ENCODE measurements around the gene MYLK. TPM values are rescaled to one million over a fixed set of nuclear protein-coding genes. Genes with fewer than 3 reads are reported as not detected.

Gene MYLK
- total RNA-seq, 2 experiments from 2014 or later = 0.11 TPM; not detected in 1

DNA sequence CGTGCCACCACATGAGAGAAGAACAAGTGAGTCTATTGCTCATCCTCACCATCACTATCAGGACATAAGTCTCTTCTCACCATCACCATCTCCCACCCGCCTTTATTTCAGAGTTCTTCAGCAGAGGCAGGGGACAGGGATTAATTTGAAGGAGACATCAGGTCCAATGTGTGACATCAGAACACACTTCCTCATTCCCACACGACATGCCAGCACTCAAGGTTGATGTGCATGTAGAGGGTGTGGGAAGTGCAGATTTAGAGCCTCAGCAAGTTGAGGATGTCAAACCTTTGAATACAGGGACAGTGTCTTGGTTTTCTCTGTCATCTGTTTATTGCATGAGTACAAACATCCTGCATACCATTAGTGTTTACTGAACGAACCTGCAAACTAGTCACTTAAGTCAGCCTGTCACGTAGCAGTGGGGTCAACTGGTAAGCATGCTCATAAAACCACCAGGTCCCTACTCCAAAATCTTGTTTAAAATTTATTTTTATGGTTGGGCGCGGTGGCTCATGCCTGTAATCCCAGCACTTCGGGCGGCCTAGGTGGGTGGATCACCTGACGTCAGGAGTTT is 104.4 kb downstream of the MYLK start:
- ATAC-seq (ENCODE audit: low read depth) = no peak
- Mint-ChIP-seq H3K4me3 (no peak overlapping the region), H3K4me1 (no peaks in the 10 kb centered on the region), H3K27ac (no peak overlapping the region), H3K27me3 (peaks cover 11% of the 10 kb centered on the region), H3K9me3 (no peaks in the 10 kb centered on the region), H3K36me3 (no peaks in the 10 kb centered on the region)
- POLR2A ChIA-PET = no interaction called here
- no peak for DNase-seq

GRCh38 chr3:123778991-123779622 is 105.0 kb downstream of the MYLK start:
- POLR2A ChIA-PET = no interaction called here
- H3K36me3 Mint-ChIP-seq = no peaks in the 10 kb centered on the region
- H3K27me3 Mint-ChIP-seq = peaks cover 11% of the 10 kb centered on the region
- DNase-seq (no peak), ATAC-seq (ENCODE audit: low read depth) (no peak)
- H3K4me1 Mint-ChIP-seq = no peaks in the 10 kb centered on the region
- no peaks in the 10 kb centered on the region for H3K9me3 Mint-ChIP-seq
- no peak overlapping the region for H3K27ac Mint-ChIP-seq
- H3K4me3 Mint-ChIP-seq = no peak overlapping the region

DNA sequence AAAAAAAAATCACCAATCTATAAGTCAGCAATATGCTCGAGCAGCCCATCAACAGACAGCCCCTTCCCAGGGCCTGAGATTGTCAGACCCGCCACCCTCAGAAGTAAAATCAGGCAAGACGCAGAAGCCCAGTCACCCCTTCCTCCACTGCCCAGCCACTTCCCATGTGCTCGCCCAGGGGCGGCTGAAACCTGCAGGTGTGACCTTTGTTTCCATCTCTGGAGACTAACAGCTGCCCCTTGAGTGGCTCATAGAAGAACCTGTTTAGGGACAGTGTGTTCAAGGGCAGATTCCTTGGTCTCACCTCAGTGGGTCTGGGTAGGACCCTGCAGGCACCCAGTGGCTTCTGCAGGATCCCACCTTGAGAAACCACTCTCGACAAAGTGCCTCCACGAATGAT is 105.6 kb downstream of the MYLK start:
- H3K4me1 Mint-ChIP-seq = no peaks in the 10 kb centered on the region
- ATAC-seq (ENCODE audit: low read depth) (no peak), DNase-seq (no peak)
- H3K36me3 Mint-ChIP-seq = no peaks in the 10 kb centered on the region
- no peak overlapping the region for H3K27ac Mint-ChIP-seq
- no peaks in the 10 kb centered on the region for H3K9me3 Mint-ChIP-seq
- POLR2A ChIA-PET = interaction anchor here (0.7 kb wide), 1 partner anchor 37 kb away, joined by 5 read pairs; no protein-coding TSS in a partner anchor
- H3K4me3 Mint-ChIP-seq = no peak overlapping the region
- H3K27me3 Mint-ChIP-seq = peaks cover 16% of the 10 kb centered on the region

DNA sequence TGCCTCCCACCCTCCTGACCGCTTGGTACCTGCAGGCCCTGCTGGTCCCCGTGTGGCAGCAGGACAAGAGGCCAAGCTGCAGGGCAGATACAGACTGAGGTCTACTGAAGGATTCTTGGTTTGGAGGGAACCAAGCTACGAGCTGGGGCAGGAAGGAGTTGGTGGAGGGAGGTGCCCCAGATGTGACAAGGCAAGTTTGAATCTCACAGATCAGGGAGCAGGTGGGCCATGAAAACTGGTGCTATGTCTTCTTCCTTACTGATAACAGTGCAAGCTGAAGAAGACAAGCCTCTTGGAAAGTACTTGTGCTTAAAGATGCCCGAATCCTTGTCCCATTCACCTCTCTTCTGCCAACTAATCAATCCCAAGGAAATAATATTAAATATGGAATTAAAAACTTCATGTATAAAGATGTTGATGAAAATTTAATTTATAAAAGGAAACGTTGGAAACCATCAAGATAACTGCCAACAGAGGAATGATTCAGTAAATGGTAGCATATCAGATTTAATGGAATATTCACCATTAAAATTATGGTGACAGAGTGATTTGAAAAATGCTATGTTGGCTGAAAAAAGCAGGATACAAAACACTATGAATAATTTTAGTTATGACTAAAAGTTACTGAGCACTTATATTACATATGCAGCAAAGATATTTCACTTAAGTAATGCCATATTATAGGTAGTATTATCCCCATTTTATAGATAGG is 107.9 kb downstream of the MYLK start:
- Mint-ChIP-seq H3K27me3 (peaks cover 13% of the 10 kb centered on the region), H3K36me3 (no peaks in the 10 kb centered on the region), H3K4me3 (no peak overlapping the region), H3K9me3 (no peaks in the 10 kb centered on the region), H3K27ac (no peak overlapping the region), H3K4me1 (no peaks in the 10 kb centered on the region)
- POLR2A ChIA-PET = no interaction called here
- no peak for ATAC-seq (ENCODE audit: low read depth)
- DNase-seq = no peak

GRCh38 chr3:123774474-123774873 is 109.7 kb downstream of the MYLK start:
- H3K27me3 Mint-ChIP-seq = peaks cover 15% of the 10 kb centered on the region
- H3K36me3 Mint-ChIP-seq = no peaks in the 10 kb centered on the region
- POLR2A ChIA-PET = no interaction called here
- H3K4me3 Mint-ChIP-seq = no peak overlapping the region
- no peak for ATAC-seq (ENCODE audit: low read depth)
- H3K4me1 Mint-ChIP-seq = no peaks in the 10 kb centered on the region
- H3K9me3 Mint-ChIP-seq = no peaks in the 10 kb centered on the region
- no peak overlapping the region for H3K27ac Mint-ChIP-seq
- no peak for DNase-seq

DNA sequence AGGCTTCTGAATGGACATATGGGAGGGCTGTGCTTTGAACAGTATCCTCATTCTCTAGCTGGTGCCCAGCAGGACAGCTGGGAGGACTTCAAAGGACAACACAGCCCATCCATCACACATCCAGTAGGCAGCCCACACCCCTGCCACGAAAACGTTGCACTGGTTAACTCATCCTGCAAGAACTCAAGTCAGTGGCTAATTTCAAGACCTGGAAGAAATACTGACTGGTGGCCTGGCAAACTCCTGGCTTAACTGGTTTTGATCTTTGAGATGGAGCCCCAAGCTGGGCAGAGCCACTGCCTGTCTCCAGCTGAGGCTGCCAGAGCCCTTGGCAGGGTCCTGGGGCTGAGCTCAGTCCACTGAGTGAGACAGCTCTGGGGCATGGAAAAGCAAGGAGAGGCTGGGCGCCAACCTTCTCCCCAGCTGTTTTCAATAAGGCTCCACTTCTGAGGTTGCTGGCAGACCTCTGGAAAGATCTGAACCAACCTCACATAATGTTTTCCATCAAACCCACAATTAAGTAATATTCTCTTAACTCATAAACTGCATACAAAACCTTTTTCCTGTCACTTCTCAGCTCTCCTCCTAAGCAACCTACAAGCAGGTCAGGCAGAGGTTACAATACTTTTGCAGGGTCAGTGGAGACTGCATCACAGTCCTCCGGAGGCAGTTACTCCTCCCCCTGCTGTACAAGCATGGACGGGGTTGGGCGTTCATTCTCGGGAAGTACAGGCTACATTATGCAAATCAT is 110.3 kb downstream of the MYLK start:
- Mint-ChIP-seq H3K27ac (no peak overlapping the region), H3K36me3 (no peaks in the 10 kb centered on the region), H3K4me1 (no peaks in the 10 kb centered on the region), H3K27me3 (peaks cover 15% of the 10 kb centered on the region), H3K4me3 (no peak overlapping the region), H3K9me3 (no peaks in the 10 kb centered on the region)
- POLR2A ChIA-PET = no interaction called here
- DNase-seq (no peak), ATAC-seq (ENCODE audit: low read depth) (no peak)

- DNase-seq (no peak), ATAC-seq (ENCODE audit: low read depth) (no peak)
- POLR2A ChIA-PET = no interaction called here
- Mint-ChIP-seq H3K9me3 (no peaks in the 10 kb centered on the region), H3K36me3 (no peaks in the 10 kb centered on the region), H3K27ac (no peak overlapping the region), H3K4me1 (no peaks in the 10 kb centered on the region), H3K4me3 (no peak overlapping the region), H3K27me3 (peaks cover 15% of the 10 kb centered on the region)
Measured at GRCh38 chr3:123769356-123769743, 114.8 kb downstream of the MYLK start.

DNA sequence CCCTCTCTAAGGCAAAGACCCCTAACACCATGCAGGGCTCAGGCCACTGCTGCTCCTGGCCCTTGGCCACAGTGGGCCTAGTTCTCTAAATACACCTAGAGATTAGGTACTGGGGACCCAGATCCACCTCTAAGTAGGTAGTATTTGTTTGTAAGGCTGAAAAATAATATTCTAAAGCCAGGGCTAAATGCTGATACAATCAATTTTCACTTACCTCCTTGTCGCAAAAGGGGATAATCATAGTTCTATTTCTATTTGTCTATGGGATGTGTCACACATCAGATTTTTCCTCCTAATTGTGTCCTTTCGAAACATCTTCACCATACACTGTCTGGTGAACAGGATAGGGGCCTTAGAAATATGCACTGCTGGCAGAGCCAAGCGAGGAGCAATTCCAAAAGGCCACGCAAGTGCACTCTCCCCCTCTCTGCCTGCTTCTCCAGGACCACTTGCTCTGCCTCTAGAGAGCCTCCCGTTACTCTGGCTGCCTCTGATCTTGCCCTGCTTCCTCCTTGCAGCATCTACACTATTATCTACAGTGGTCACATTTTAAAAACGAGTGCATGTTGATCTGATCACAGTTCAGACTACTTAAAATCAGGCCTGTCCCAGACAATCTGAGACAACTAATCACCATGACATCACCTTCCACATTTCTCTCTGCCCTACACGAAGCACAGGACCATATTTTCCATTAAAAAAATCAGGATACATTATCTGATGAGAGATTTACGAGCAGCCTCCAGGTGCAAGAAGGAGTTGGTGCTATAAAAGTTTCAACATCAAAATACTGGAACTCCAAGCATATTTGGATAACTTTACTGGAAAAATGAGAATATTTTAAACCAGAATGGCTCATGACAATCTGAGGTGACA is 115.4 kb downstream of the MYLK start:
- Mint-ChIP-seq H3K27ac (no peak overlapping the region), H3K4me1 (no peaks in the 10 kb centered on the region), H3K9me3 (no peaks in the 10 kb centered on the region), H3K27me3 (peaks cover 15% of the 10 kb centered on the region), H3K36me3 (no peaks in the 10 kb centered on the region), H3K4me3 (no peak overlapping the region)
- DNase-seq (no peak), ATAC-seq (ENCODE audit: low read depth) (no peak)
- POLR2A ChIA-PET = no interaction called here

DNA sequence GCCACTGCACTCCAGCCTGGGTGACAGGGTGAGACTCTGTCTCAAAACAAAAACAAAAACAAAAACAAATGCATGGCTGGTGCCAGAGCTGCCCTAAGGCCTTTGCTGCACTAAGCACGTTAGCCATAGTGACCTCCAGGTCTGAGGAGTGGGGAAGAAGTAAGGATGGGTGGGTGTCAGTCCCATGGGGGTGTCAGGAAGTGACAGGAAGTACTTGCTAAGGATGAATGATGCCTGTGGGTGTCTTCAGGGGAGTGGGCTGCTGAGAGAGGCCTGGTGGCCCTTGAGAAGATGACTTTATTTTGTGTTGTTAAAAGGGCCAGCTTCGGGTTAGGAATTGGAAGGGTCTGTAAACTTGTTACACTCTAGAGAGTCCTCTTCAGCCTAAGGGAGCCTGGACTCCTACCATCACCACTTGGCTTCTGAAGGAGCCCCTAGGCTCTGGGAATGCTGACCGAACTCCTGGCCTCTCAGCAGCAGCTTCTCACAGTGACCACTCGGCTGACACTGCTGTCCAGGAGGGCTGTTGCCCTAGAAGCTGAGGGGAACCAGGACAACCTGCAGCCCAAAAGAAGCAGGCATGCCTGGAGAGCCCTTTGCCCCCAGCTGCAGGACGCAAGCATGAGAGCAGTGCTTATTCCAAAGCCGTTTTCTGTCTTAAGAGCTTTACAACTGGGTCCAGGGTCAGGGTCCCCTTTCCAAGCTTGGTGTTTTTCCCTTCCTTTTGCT is 116.4 kb downstream of the MYLK start:
- Mint-ChIP-seq H3K27me3 (peaks cover 18% of the 10 kb centered on the region), H3K4me1 (no peaks in the 10 kb centered on the region), H3K9me3 (no peaks in the 10 kb centered on the region), H3K27ac (no peak overlapping the region), H3K36me3 (no peaks in the 10 kb centered on the region), H3K4me3 (no peak overlapping the region)
- DNase-seq (no peak), ATAC-seq (ENCODE audit: low read depth) (no peak)
- POLR2A ChIA-PET = no interaction called here

GRCh38 chr3:123767009-123767372 is 117.1 kb downstream of the MYLK start:
- Mint-ChIP-seq H3K4me1 (no peaks in the 10 kb centered on the region), H3K4me3 (no peak overlapping the region), H3K9me3 (no peaks in the 10 kb centered on the region), H3K36me3 (no peaks in the 10 kb centered on the region), H3K27me3 (peaks cover 17% of the 10 kb centered on the region), H3K27ac (no peak overlapping the region)
- DNase-seq (no peak), ATAC-seq (ENCODE audit: low read depth) (no peak)
- POLR2A ChIA-PET = no interaction called here

GRCh38 chr3:123766193-123767008 is 117.7 kb downstream of the MYLK start:
- H3K4me1 Mint-ChIP-seq = no peaks in the 10 kb centered on the region
- H3K27me3 Mint-ChIP-seq = peaks cover 11% of the 10 kb centered on the region
- no peak overlapping the region for H3K27ac Mint-ChIP-seq
- H3K36me3 Mint-ChIP-seq = no peaks in the 10 kb centered on the region
- no peak overlapping the region for H3K4me3 Mint-ChIP-seq
- DNase-seq = no peak
- no peak for ATAC-seq (ENCODE audit: low read depth)
- H3K9me3 Mint-ChIP-seq = no peaks in the 10 kb centered on the region
- POLR2A ChIA-PET = no interaction called here

DNA sequence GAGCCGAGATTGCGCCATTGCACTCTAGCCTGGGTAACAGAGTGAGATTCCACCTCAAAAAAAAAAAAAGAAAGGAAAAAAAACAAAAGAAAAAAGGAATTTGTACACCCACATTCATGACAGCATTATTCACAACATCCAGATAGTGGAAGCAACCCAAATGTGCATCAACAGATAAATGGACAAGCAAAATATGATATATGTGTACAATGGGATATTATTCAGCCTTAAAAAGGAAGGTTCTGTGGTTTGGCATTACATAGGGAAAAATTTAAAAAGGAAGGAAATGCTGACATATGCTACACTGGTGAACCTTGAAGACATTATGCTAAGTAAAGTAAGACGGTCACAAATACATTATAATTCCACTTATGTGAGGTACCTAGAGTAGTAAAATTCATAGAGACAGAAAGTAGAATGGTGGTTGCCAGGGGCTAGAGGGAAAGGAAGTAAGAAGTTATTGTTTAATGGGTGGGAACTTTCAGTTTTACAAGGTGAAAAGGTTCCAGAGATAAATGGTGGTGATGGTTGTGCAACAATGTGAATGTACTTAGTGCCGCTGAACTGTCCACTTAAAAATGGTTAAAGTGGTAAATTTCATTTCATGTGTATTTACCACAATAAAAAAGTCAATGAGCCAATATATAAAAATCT is 118.5 kb downstream of the MYLK start:
- no peak overlapping the region for H3K27ac Mint-ChIP-seq
- H3K36me3 Mint-ChIP-seq = no peaks in the 10 kb centered on the region
- H3K4me1 Mint-ChIP-seq = no peaks in the 10 kb centered on the region
- peaks cover 13% of the 10 kb centered on the region for H3K27me3 Mint-ChIP-seq
- H3K4me3 Mint-ChIP-seq = no peak overlapping the region
- H3K9me3 Mint-ChIP-seq = no peaks in the 10 kb centered on the region
- DNase-seq = no peak
- POLR2A ChIA-PET = no interaction called here
- ATAC-seq (ENCODE audit: low read depth) = no peak

Measured in activated naive CD8-positive, alpha-beta T cell treated with anti-CD3 and anti-CD28 coated beads, Interleukin-2, amount 10 ng/mL, durations not matched to agents 7 days and 5 days (primary cell).